ENCODE data around the gene TRIM65.

The TRIM65 gene

GRCh38 chr17:75909051-75909811, 12.5 kb upstream of the TRIM65 start:
- H3K9me3 Mint-ChIP-seq: no peaks in the 10 kb centered on the region
- H3K36me3 Mint-ChIP-seq (ENCODE audit: low read depth): no peaks in the 10 kb centered on the region
- peaks cover 14% of the 10 kb centered on the region for H3K4me1 Mint-ChIP-seq (ENCODE audit: low read depth)
- no peak for DNase-seq (ENCODE audit: low spot score)
- no peaks in the 10 kb centered on the region for H3K27me3 Mint-ChIP-seq (ENCODE audit: low read depth)
- H3K27ac Mint-ChIP-seq: peak overlapping the region; percentile 50
- no peak overlapping the region for H3K4me3 Mint-ChIP-seq

GRCh38 chr17:75908201-75908600, 11.4 kb upstream of the TRIM65 start:
- Mint-ChIP-seq H3K27me3 (ENCODE audit: low read depth) (no peaks in the 10 kb centered on the region), H3K27ac (no peak overlapping the region), H3K36me3 (ENCODE audit: low read depth) (peaks cover 2% of the 10 kb centered on the region), H3K4me3 (no peak overlapping the region), H3K4me1 (ENCODE audit: low read depth) (peaks cover 16% of the 10 kb centered on the region), H3K9me3 (no peaks in the 10 kb centered on the region)
- no peak for DNase-seq (ENCODE audit: low spot score)

GRCh38 chr17:75906143-75906884, 9.6 kb upstream of the TRIM65 start:
- Mint-ChIP-seq H3K9me3 (no peaks in the 10 kb centered on the region), H3K27ac (peak overlapping the region; percentile 26), H3K4me3 (peak overlapping the region; percentile 59), H3K4me1 (ENCODE audit: low read depth) (peaks cover 16% of the 10 kb centered on the region), H3K36me3 (ENCODE audit: low read depth) (peaks cover 7% of the 10 kb centered on the region), H3K27me3 (ENCODE audit: low read depth) (no peaks in the 10 kb centered on the region)
- no peak for DNase-seq (ENCODE audit: low spot score)

- peak within 1 kb of the TSS; percentile 88 for H3K27ac Mint-ChIP-seq
- peak within 1 kb of the TSS; percentile 96 for H3K4me3 Mint-ChIP-seq
- DNase-seq (ENCODE audit: low spot score): peak; percentile 98
- peaks cover 16% of the 10 kb centered on the region for H3K4me1 Mint-ChIP-seq (ENCODE audit: low read depth)
- H3K27me3 Mint-ChIP-seq (ENCODE audit: low read depth): no peaks in the 10 kb centered on the region
- peaks cover 11% of the 10 kb centered on the region for H3K36me3 Mint-ChIP-seq (ENCODE audit: low read depth)
- H3K9me3 Mint-ChIP-seq: no peaks in the 10 kb centered on the region
These were observed 8.2 kb upstream of the TRIM65 start, which contains the start of gene MRPL38 for GRCh38 chr17:75904749-75905521. Gene MRPL38, minus strand, starts transcription at chr17:75904884. Its CDS starts 9 bp downstream, at chr17:75904875.

- no peak for DNase-seq (ENCODE audit: low spot score)
- H3K4me3 Mint-ChIP-seq: no peak overlapping the region
- no peak overlapping the region for H3K27ac Mint-ChIP-seq
- peaks cover 18% of the 10 kb centered on the region for H3K4me1 Mint-ChIP-seq (ENCODE audit: low read depth)
- H3K27me3 Mint-ChIP-seq (ENCODE audit: low read depth): no peaks in the 10 kb centered on the region
- no peaks in the 10 kb centered on the region for H3K9me3 Mint-ChIP-seq
- H3K36me3 Mint-ChIP-seq (ENCODE audit: low read depth): peaks cover 25% of the 10 kb centered on the region
These were observed 5.7 kb upstream of the TRIM65 start for GRCh38 chr17:75902406-75902805.

- H3K27me3 Mint-ChIP-seq (ENCODE audit: low read depth): no peaks in the 10 kb centered on the region
- H3K4me3 Mint-ChIP-seq: no peak overlapping the region
- H3K27ac Mint-ChIP-seq: no peak overlapping the region
- no peak for DNase-seq (ENCODE audit: low spot score)
- no peaks in the 10 kb centered on the region for H3K9me3 Mint-ChIP-seq
- peaks cover 25% of the 10 kb centered on the region for H3K36me3 Mint-ChIP-seq (ENCODE audit: low read depth)
- peaks cover 20% of the 10 kb centered on the region for H3K4me1 Mint-ChIP-seq (ENCODE audit: low read depth)
These were observed 5.0 kb upstream of the TRIM65 start for GRCh38 chr17:75901727-75902126.

GRCh38 chr17:75900691-75901533, 4.2 kb upstream of the TRIM65 start:
- Mint-ChIP-seq H3K9me3 (no peaks in the 10 kb centered on the region), H3K4me1 (ENCODE audit: low read depth) (peaks cover 11% of the 10 kb centered on the region), H3K27ac (no peak overlapping the region), H3K4me3 (no peak overlapping the region), H3K27me3 (ENCODE audit: low read depth) (no peaks in the 10 kb centered on the region), H3K36me3 (ENCODE audit: low read depth) (peaks cover 25% of the 10 kb centered on the region)
- DNase-seq (ENCODE audit: low spot score): no peak

- no peak for DNase-seq (ENCODE audit: low spot score)
- Mint-ChIP-seq H3K36me3 (ENCODE audit: low read depth) (peaks cover 28% of the 10 kb centered on the region), H3K4me3 (no peak overlapping the region), H3K4me1 (ENCODE audit: low read depth) (peaks cover 14% of the 10 kb centered on the region), H3K27me3 (ENCODE audit: low read depth) (no peaks in the 10 kb centered on the region), H3K9me3 (no peaks in the 10 kb centered on the region), H3K27ac (no peak overlapping the region)
These were observed 3.2 kb upstream of the TRIM65 start for GRCh38 chr17:75899767-75900468.

- no peak for DNase-seq (ENCODE audit: low spot score)
- Mint-ChIP-seq H3K4me3 (no peak overlapping the region), H3K9me3 (no peaks in the 10 kb centered on the region), H3K27me3 (ENCODE audit: low read depth) (no peaks in the 10 kb centered on the region), H3K4me1 (ENCODE audit: low read depth) (peaks cover 15% of the 10 kb centered on the region), H3K27ac (no peak overlapping the region), H3K36me3 (ENCODE audit: low read depth) (peaks cover 28% of the 10 kb centered on the region)
These were observed 2.6 kb upstream of the TRIM65 start for GRCh38 chr17:75899353-75899752.

GRCh38 chr17:75898791-75899190, 2.0 kb upstream of the TRIM65 start:
- Mint-ChIP-seq H3K4me3 (no peak overlapping the region), H3K4me1 (ENCODE audit: low read depth) (peaks cover 18% of the 10 kb centered on the region), H3K27ac (no peak overlapping the region), H3K27me3 (ENCODE audit: low read depth) (no peaks in the 10 kb centered on the region), H3K9me3 (no peaks in the 10 kb centered on the region), H3K36me3 (ENCODE audit: low read depth) (peaks cover 29% of the 10 kb centered on the region)
- DNase-seq (ENCODE audit: low spot score): no peak

GRCh38 chr17:75898065-75898464, 1.3 kb upstream of the TRIM65 start:
- Mint-ChIP-seq H3K27ac (no peak overlapping the region), H3K36me3 (ENCODE audit: low read depth) (peaks cover 29% of the 10 kb centered on the region), H3K9me3 (no peaks in the 10 kb centered on the region), H3K27me3 (ENCODE audit: low read depth) (no peaks in the 10 kb centered on the region), H3K4me1 (ENCODE audit: low read depth) (peaks cover 19% of the 10 kb centered on the region), H3K4me3 (no peak overlapping the region)
- DNase-seq (ENCODE audit: low spot score): no peak

GRCh38 chr17:75897160-75898019, 639 bp upstream of the TRIM65 start:
- Mint-ChIP-seq H3K27me3 (ENCODE audit: low read depth) (no peaks in the 10 kb centered on the region), H3K9me3 (no peaks in the 10 kb centered on the region), H3K27ac (peak overlapping the region; percentile 75), H3K4me1 (ENCODE audit: low read depth) (peaks cover 19% of the 10 kb centered on the region), H3K36me3 (ENCODE audit: low read depth) (peaks cover 29% of the 10 kb centered on the region), H3K4me3 (peak overlapping the region; percentile 68)
- DNase-seq (ENCODE audit: low spot score): no peak

Measured in T-helper 2 cell treated with Interferon-gamma antibody and Interleukin-4, amounts not matched to agents 5 μg/mL and 100 μg/mL, for 36 hours (primary cell).